ENCODE results near the gene ADA.
"Not testable (repeated sequence)": the region's sequence is repeated elsewhere in the genome, so short reads cannot be mapped to it uniquely, and the experiment has no call there.

ADA gene

DNA sequence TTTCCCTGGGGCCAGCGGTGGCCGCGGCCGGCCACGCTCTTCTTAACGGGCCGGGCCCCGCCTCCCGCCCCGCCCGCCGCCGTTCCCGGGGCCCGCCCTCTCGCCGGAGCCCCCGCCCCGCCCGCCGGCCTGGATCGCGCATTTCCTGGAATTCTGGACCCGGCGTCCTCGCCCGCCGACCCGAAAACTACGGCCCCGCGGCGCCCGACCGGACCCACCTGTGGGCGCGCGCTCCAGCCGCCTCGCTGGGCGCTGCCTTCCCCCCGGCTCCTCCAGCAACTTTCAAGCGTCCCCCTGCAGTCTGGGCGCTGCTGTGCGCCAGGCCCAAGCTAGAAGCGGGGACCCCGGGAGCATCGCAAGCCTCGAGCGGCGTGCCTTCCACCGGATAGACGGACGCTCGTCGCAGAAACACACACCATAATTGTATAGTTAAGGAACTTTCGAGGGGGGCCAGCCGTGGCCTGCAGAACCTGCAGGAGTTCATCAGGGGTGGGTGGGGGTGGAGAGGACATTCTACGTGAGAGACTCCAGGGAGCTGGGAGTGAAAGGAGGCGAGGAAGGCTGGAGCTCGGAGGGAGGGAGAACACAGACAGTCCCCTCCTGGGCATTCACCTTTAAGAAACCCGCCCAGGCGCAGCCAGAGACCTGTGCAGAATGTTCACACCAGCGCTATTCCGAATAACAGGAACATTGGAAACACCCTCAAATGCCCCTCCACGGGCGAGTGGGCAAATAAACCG, at the start of gene ADA:
Gene ADA, minus strand, starts transcription at position 16 of the 740 bp plus-strand sequence. CDS start 92 bp downstream, outside the sequence.
- Histone ChIP-seq H2AFZ (ENCODE audit: low read depth) (peak within 1 kb of the TSS; percentile 59), H3K4me1 (ENCODE audit: low read depth, poor library complexity, severe bottlenecking) (peaks cover 48% of the 10 kb centered on the region), H3K27me3 (ENCODE audit: insufficient read depth, low read depth) (no peaks in the 10 kb centered on the region), H3K4me3 (IDR thresholded peaks at IDR 0.05; ENCODE audit: insufficient read depth, low read depth, low read length) (peak within 1 kb of the TSS; percentile 31), H4K20me1 (ENCODE audit: insufficient read depth) (no peaks in the 10 kb centered on the region), H3K9ac (peak within 1 kb of the TSS; percentile 70), H3K4me2 (peak within 1 kb of the TSS; percentile 78), H3K79me2 (ENCODE audit: insufficient read depth, low read depth) (peaks cover 40% of the 10 kb centered on the region), H3K27ac (peak within 1 kb of the TSS; percentile 61), H3K36me3 (ENCODE audit: insufficient read depth) (no peaks in the 10 kb centered on the region)
- TF ChIP-seq, protein P1, sequence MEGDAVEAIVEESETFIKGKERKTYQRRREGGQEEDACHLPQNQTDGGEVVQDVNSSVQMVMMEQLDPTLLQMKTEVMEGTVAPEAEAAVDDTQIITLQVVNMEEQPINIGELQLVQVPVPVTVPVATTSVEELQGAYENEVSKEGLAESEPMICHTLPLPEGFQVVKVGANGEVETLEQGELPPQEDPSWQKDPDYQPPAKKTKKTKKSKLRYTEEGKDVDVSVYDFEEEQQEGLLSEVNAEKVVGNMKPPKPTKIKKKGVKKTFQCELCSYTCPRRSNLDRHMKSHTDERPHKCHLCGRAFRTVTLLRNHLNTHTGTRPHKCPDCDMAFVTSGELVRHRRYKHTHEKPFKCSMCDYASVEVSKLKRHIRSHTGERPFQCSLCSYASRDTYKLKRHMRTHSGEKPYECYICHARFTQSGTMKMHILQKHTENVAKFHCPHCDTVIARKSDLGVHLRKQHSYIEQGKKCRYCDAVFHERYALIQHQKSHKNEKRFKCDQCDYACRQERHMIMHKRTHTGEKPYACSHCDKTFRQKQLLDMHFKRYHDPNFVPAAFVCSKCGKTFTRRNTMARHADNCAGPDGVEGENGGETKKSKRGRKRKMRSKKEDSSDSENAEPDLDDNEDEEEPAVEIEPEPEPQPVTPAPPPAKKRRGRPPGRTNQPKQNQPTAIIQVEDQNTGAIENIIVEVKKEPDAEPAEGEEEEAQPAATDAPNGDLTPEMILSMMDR (conservative IDR thresholded peaks at IDR 0.05; ENCODE audit: low read depth, low read length): no peak

DNA sequence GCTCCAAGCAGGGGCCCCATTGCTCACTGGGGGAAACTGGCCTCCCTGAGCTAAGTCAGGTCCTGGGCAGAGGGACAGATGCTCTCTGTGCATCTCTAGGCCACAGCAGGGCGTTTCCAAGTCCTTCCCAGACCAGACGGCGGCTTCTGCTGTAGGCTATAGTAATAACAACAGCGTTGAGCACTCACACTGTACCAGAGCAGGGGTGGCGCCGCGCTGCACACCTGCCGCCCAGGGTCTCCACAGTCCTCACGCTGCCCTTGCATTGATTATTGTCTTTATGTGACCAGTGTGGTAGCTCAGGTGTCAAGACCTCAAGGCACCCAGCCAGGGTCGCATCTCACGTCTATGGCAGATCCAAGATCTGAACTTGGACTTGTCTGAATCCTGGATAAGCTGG, 48.8 kb upstream of the ADA start:
- no peaks in the 10 kb centered on the region for H3K79me2 ChIP-seq (ENCODE audit: insufficient read depth, low read depth)
- no peaks in the 10 kb centered on the region for H3K36me3 ChIP-seq (ENCODE audit: insufficient read depth)
- H3K4me3 ChIP-seq (IDR thresholded peaks at IDR 0.05; ENCODE audit: insufficient read depth, low read depth, low read length): no peak overlapping the region
- H4K20me1 ChIP-seq (ENCODE audit: insufficient read depth): no peaks in the 10 kb centered on the region; the same call in 1 of the 2 replicates
- no peak overlapping the region for H3K27ac ChIP-seq
- TF ChIP-seq, protein P1 (conservative IDR thresholded peaks at IDR 0.05; ENCODE audit: low read depth, low read length): no peak
- peaks cover 89% of the 10 kb centered on the region for H3K27me3 ChIP-seq (ENCODE audit: insufficient read depth, low read depth)
- no peak overlapping the region for H3K9ac ChIP-seq
- no peak overlapping the region for H3K4me2 ChIP-seq
- no peak overlapping the region for H2AFZ ChIP-seq (ENCODE audit: low read depth)
- H3K4me1 ChIP-seq (ENCODE audit: low read depth, poor library complexity, severe bottlenecking): peaks cover 8% of the 10 kb centered on the region

DNA sequence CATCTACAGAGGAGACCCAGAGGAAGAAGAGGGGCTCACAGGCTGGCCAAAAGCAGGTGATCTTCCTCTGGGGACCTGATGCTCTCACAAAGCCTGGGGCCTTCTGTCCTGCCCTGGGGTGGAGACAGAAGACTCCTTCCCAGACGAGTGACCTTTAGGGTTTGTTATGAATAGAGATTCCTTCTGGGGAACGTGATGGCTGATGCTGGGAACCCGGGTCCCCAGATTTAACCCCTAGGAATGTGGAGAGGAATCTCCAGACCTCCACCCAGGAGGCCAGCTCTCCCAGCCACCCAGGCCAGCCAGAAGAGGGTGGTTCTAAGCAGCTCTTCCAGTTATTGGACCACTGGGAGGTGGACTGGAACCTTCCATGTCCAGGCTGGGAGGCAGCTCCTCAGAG, 46.9 kb upstream of the ADA start:
- no peak overlapping the region for H3K4me3 ChIP-seq (IDR thresholded peaks at IDR 0.05; ENCODE audit: insufficient read depth, low read depth, low read length)
- H4K20me1 ChIP-seq (ENCODE audit: insufficient read depth): no peaks in the 10 kb centered on the region
- no peak overlapping the region for H3K9ac ChIP-seq
- no peaks in the 10 kb centered on the region for H3K79me2 ChIP-seq (ENCODE audit: insufficient read depth, low read depth)
- H3K36me3 ChIP-seq (ENCODE audit: insufficient read depth): no peaks in the 10 kb centered on the region
- H3K27ac ChIP-seq: no peak overlapping the region
- H3K27me3 ChIP-seq (ENCODE audit: insufficient read depth, low read depth): peaks cover 90% of the 10 kb centered on the region
- peaks cover 10% of the 10 kb centered on the region for H3K4me1 ChIP-seq (ENCODE audit: low read depth, poor library complexity, severe bottlenecking)
- TF ChIP-seq, protein P1 (conservative IDR thresholded peaks at IDR 0.05; ENCODE audit: low read depth, low read length): no peak
- H2AFZ ChIP-seq (ENCODE audit: low read depth): no peak overlapping the region
- no peak overlapping the region for H3K4me2 ChIP-seq

DNA sequence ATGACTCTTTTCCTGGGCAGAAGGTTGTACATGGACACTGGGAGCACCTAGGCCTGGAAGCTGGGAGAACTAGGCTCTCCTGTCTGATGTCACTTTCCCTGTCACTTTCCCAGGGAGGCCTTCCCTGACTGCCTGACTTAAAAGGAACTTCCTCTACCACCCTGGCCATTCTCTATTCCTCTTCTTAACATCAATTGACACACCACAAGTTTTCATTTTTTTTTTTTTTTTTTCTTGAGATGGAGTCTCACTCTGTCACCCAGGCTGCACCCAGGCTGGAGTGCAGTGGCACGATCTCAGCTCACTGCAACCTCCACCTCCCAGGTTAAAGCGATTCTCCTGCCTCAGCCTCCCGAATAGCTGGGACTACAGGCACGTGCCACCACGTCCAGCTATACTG, 45.5 kb upstream of the ADA start:
- H3K4me1 ChIP-seq (ENCODE audit: low read depth, poor library complexity, severe bottlenecking): peaks cover 10% of the 10 kb centered on the region
- H3K27me3 ChIP-seq (ENCODE audit: insufficient read depth, low read depth): peaks cover 93% of the 10 kb centered on the region
- not testable (repeated sequence) for H3K4me3 ChIP-seq (IDR thresholded peaks at IDR 0.05; ENCODE audit: insufficient read depth, low read depth, low read length); H2AFZ ChIP-seq (ENCODE audit: low read depth); H3K27ac ChIP-seq; H3K4me2 ChIP-seq; H3K36me3 ChIP-seq (ENCODE audit: insufficient read depth); H4K20me1 ChIP-seq (ENCODE audit: insufficient read depth); H3K9ac ChIP-seq; H3K79me2 ChIP-seq (ENCODE audit: insufficient read depth, low read depth)

DNA sequence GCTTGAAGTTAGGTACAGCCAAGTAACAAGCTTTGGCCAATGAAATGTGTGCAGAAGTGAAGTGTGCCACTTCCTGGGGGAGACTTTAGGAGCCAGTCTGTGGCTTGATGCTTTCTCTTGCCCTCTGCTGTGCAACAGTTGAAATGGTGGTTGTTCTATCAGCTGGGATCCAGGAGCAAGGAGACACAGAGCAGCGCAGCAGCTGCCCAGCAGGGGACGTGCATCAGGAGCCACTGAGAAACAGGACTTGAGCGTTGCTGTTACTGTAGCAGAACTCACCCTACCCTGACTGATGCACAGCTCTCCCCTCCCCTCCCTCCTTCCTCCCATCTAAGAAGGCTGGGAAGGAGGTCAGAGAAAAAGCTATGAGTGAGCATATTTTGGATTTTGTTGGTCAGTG, 44.8 kb upstream of the ADA start:
- peaks cover 10% of the 10 kb centered on the region for H3K4me1 ChIP-seq (ENCODE audit: low read depth, poor library complexity, severe bottlenecking)
- no peak overlapping the region for H2AFZ ChIP-seq (ENCODE audit: low read depth)
- no peak overlapping the region for H3K4me2 ChIP-seq
- H4K20me1 ChIP-seq (ENCODE audit: insufficient read depth): no peaks in the 10 kb centered on the region
- H3K36me3 ChIP-seq (ENCODE audit: insufficient read depth): no peaks in the 10 kb centered on the region
- H3K4me3 ChIP-seq (IDR thresholded peaks at IDR 0.05; ENCODE audit: insufficient read depth, low read depth, low read length): no peak overlapping the region
- no peaks in the 10 kb centered on the region for H3K79me2 ChIP-seq (ENCODE audit: insufficient read depth, low read depth)
- no peak overlapping the region for H3K9ac ChIP-seq
- no peak overlapping the region for H3K27ac ChIP-seq
- TF ChIP-seq, protein P1 (conservative IDR thresholded peaks at IDR 0.05; ENCODE audit: low read depth, low read length): 0 out of 2 replicates have a peak, but pooled peaks have one; percentile 27
- peaks cover 93% of the 10 kb centered on the region for H3K27me3 ChIP-seq (ENCODE audit: insufficient read depth, low read depth)

Measured in KMS-11 (cell line).